Activated effector memory CD4-positive, alpha-beta T cell treated with Interleukin-2 at 50 U/mL for 16 hours (primary cell): ENCODE measurements around the gene PRKCE.

Experiments
- DNase-seq: peaks from one replicate; pipeline ENCODE4 v3.0.0-alpha.2; 2020

Gene PRKCE

GRCh38 chr2:46097714-46098480 lies 446.4 kb downstream of the PRKCE start:
- DNase-seq: no peak

- DNase-seq: no peak
These were observed 447.2 kb downstream of the PRKCE start for GRCh38 chr2:46098621-46099062.

- no peak for DNase-seq
These were observed 450.2 kb downstream of the PRKCE start for GRCh38 chr2:46101557-46102220.

GRCh38 chr2:46106690-46107089 lies 455.2 kb downstream of the PRKCE start:
- no peak for DNase-seq

DNA sequence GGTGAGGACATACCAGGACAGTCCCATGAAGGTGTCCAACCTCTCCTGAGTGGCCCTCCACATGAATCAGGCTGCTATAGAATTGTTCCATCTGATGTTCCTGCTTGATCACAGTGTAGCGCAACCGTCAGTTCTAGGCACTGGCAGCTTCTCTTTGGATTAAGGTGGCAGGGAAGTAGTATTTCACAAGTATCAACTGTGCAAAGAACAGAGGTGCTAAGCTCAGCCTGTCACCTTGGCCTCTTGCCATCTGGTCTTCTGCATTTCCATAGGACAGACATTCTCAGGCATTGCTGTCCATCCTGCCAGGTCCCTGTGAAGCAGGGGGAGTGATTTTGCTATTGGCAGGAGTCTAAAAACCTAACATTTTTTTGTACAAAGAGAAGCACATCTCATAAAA lies 463.5 kb downstream of the PRKCE start:
- DNase-seq: no peak

DNA sequence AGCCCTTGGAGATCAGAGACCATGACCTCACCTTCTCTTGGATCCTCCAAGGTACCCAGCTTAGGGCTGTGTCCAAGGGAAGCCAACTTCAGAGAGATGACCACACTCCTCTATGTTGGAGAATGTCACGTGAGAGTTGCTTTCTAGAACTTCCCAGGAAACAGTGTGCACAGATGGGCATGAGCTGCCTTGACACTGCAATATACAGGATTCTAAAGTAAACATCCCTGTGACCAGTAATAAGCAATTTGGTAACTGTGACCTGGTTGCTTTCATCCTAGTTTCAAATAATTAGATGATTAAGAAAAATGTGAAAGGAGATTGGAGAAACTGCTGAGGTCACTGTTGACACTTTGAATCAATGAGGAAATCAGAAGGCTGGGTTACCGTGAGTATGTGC lies 464.7 kb downstream of the PRKCE start:
- DNase-seq: no peak

GRCh38 chr2:46116553-46116991 lies 465.1 kb downstream of the PRKCE start:
- DNase-seq: no peak

DNA sequence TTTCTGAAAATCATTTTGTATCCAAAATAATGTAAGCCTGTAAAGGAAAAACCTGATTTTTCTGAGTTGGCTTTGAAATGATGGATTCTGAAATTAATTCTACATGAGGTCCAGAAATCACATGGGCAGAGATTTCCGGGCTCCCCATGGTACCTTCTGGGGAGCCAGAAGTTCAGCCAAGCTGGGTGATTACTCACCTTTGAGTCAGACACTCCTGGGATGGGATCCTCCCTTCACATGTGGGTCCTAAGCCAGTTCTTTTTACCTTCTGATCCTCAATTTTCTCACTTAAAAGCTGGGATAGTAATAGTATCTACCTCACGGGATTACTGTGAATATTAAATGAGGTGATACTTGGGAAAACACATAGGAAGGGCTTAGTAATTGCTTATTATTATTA lies 465.9 kb downstream of the PRKCE start:
- DNase-seq: no peak

DNA sequence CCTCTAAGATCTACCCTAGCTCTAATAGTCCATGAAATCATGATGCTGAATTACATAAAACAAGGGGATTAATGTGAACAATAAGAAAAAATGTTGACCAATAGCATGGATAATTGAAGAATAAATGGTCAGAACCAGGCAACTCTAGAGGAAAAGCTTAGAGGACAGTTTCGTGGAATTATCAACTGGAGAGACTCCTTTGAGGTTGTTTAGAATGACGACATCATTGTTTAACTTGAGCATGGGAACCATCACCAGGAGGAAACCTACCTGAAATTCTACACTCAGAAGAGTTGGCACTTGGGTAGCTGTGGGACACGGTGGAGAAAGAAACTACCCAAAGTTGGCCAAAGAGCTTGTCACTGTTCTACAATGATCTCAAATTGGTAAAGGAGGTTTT lies 466.5 kb downstream of the PRKCE start:
- DNase-seq: no peak

DNA sequence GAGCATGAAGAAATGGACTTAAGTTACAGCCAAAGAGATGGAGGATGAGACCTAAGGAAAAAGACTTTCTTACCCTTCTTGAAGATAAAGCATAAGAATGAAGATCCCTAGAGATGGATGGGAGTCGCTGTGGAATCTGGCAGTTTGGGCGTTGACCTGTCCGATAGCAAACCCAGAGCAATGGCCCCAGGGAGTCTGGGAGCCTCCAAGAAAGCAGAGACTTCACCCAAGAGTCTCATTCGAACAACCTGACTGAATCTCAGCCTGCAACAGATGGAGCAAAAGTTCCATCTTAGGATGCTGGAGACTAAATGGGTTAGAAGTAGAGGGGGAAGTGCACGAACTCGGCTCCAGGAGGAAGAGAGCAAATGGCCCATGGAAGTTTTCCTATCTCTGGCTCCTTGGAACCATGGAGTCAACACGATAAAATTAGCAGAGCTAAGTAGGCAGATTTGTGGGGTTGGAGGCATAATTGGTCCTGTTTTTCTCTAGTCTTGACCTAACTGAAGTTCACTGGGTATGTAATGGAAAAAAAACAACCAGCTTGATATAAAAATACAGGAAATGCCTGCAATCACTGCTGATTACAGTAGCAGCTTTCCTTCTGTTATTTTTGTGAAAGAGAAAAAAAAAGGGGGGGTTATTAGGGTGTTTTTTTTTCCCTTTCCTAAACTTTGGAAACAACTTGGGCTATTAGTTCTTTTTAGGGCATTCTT lies 467.3 kb downstream of the PRKCE start:
- DNase-seq: no peak

GRCh38 chr2:46119453-46119852 lies 468.0 kb downstream of the PRKCE start:
- DNase-seq: no peak

DNA sequence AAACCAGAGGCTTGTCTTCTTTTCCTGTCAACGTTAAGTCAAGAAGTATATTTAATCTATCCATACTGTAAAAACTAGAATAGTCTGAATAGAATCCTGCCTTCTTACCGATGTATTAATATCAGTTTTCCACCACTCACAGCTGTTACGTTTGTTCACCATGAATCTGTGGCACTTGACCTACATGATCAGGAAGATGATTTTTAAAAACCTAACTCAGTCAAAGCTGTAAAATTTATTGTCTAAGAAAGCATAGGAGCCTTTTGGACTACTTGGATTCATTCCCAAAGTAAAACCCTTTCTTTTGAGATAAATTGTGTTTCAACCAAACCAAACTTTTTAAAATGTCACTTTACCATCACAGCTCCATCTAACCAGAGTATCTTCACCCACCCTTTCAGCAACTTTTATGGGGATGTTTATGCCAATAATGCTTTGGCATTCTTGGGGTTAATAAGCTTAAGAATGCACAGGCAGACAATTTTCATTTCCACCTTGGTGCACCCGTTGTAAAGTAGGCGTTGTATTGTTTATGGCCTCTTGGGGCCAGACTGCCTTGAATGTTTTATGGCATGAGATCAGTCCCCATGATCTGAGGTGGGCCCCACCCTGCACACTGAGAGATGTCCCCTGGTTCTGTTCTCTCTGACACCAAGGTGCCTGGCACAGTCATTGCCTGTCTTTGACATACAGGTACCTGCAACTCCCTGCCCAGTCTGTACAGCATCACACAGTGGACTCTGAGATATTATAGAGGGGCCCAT lies 469.5 kb downstream of the PRKCE start:
- DNase-seq: no peak

- DNase-seq: no peak
These were observed 471.0 kb downstream of the PRKCE start for GRCh38 chr2:46122318-46122976.

DNA sequence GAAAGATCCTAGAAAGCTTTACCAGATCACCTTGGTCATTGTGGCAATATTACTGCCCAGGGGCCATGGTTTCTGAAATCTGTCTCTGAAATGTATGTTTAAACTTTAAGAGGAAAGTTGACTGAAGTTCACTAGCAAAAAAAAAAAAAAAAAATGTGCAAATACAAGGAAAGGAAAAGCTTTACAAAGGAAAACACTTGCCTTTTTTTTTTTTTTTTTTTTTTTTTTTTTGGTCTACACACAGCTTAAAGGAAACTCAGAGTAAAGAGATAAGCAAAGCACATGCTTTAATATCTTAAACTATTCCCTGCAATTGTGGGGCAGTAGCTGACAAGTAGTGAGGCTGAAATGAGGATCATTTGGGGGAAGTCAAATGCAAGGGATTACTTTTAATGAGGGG lies 471.5 kb downstream of the PRKCE start:
- no peak for DNase-seq

DNA sequence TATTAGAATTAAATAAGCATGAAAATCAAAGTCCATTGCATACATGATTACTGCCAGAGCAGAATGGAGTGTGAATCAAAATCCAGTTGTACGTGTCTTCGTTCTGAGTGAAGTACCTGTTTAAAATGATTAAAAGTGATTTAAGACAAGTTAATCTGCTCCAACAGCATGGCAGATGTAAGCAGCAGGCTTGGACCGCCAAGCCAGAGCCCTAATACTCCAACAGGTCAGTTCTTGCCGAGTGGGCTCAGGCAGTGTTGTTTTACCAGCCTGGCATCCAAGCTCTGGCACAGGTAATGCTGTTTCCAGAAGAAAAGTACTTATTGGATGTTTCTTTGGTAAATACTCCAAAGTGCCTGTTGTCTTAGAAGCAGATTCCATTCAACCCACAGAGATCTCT lies 474.3 kb downstream of the PRKCE start:
- DNase-seq: no peak

DNA sequence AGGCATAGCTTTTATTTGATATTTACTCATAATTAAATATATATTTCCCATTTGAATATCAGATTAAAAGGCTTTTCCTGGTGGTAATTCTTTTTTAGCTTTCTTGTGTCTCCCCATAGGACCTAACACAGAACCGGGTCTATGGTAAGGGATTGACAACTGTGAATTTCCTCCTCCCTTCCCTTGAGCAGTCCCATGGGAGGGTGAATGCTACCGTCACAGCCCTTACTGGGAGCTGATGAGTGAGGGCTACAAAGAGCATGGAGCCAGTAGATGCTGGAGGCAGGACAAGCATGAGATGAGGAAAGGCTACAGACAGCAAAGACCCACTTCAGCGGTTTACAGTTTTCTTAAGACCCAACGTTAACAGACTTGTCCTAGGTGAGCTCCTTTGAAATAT lies 475.1 kb downstream of the PRKCE start:
- no peak for DNase-seq

- no peak for DNase-seq
These were observed 475.7 kb downstream of the PRKCE start for GRCh38 chr2:46127176-46127575.

DNA sequence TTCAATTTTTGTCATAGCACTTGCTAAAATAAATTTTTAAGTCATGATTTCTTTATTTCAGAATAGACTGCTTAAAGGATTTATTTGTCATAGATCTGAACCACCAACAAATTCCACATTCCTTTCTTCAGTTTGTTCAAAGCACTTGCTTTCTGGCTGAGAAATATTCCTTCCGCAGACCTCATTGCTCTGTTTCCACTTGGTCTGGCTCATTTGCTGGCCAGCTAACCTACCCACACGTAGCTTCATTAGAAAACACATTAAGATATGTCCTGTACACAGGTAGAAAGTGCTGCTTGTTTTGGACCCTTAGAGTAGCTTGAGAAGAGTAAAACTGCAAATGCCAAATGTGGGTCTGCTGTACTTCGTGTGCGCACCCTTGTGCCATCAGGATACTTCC lies 479.0 kb downstream of the PRKCE start:
- DNase-seq: no peak

DNA sequence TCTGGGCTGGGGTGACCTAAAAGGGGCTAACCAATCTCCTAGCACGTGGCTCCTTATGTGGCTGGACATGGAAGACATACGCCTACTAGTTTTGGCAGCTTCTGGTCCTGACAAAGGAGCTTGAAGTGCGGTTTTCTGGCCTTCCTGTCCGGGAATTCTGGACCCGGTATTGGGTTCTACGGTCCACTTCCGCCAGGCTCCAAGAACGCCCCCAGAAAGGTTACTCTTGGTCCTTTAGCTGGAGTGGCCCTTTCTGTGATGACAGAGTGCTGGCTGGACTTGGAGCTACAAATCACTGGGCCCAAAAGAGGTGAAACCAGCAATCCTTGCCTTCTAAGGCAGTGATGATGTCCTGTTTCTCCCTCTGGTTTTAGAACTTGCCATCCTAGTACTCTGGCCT lies 481.5 kb downstream of the PRKCE start:
- DNase-seq: no peak

DNA sequence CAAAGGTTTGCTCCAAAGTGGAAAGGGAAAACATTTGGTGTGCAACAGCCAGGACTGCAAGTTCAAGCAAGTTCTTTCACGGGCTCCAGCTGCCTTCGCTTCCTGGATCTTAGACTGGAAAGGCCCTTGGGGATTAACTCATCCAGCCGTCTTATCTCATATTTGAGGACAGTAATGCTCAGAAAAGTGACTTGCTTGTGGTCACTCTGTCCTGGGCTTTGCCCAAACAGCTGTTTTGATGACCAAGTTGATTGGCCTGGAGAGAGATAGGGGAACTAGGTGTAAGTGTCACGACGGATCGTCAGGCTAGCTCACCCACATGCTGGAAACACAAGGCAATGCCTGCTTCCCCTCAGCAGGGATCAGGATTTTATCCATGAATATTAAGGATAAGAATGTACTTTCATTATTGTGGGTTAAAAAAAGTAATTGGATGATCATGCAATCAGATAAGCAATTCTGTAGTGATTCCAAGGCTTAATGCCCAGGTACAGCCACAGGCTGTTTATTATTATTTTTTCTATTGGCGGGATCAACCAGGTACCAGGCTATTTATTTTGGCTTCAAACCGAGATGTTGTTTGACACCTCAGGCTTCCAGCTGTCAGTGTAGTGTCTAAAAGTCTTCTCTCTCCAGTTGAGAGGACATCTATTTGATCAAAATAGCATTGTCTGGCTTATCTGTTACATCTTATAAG lies 483.2 kb downstream of the PRKCE start:
- no peak for DNase-seq

DNA sequence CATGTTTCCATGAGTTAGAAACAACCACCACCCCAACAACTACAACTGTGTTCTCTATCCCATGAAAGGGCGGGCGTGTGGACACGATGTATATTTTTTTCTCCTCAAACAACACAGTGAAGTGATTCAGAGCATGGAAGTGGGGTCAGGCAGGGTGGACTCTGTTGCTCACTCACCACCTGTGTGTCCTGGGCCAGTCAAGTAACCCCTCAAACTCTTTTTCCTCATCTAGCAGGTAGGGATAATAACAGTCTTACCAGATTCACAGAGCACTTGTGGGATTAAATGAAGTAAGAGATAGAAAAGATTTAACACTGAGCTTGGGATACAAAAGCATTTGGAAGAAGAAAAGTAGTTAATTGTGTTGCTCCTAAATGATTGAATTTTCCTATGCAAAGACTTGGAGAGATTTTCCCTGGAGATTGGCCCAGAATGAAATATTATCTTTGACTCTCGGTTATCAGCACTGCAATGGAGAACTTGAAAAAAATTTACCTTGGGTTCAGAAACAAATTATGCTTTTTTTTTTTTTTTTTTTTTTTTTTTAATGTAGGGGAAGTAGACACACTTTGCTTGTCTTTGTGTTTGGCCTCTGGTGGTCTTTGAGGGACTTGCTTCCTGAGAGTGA lies 483.9 kb downstream of the PRKCE start:
- DNase-seq: no peak

DNA sequence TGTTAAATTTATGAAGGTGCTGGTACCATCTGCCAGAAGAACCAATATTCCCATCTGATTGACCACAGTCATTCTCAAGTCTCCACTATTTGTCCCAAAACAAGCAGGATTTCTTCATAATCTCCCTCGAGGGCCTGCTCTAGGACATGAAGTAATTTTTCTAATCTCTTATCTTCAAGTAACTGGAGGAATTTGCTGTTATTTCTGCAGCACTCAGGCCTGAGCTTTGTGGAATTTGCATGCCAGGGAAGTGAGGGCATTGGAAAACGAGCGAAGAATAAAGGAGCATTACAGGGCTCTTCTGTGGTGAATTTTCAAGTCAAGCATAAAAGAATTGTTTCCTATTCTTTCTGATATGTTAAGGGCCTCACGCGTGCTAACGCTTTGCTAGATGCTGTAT lies 484.5 kb downstream of the PRKCE start:
- no peak for DNase-seq
